Hepatocyte (in vitro differentiated cells): Measurements from ENCODE around the gene SKIL.

ENCODE experiments used
- CTCF ChIP-seq: fragments of 200-600 bp; sonication (generic); IDR thresholded peaks from 2 replicates; pipeline ENCODE4 v1.5.1; 2016; ENCODE audit warnings: antibody characterized with exemption, mild to moderate bottlenecking; ENCODE audit not compliant: poor library complexity
- EZH2 ChIP-seq: fragments of 200-600 bp; sonication (generic); IDR thresholded peaks from 2 replicates; pipeline ENCODE4 v1.6.1; 2016; ENCODE audit warnings: antibody characterized with exemption, mild to moderate bottlenecking, borderline replicate concordance
- EZH2phosphoT487 ChIP-seq: fragments of 200-600 bp; sonication (generic); IDR thresholded peaks from one replicate; pipeline ENCODE4 v1.6.1; 2018; ENCODE audit warnings: antibody characterized with exemption, mild to moderate bottlenecking, low read depth, moderate library complexity; ENCODE audit not compliant: unreplicated experiment, severe bottlenecking

- TF ChIP-seq CTCF (peak; percentile 55), EZH2phosphoT487 (no peak), EZH2 (no peak)
These were observed 811 bp downstream of the SKIL start for GRCh38 chr3:170358042-170359010.
